Sigmoid colon (tissue), 7 donors: ENCODE data around the gene KRTAP3-3. TPM values are rescaled to one million over a fixed set of nuclear protein-coding genes. Genes with fewer than 3 reads are reported as not detected.

Source experiments
- DNase-seq: peaks from one replicate; pipeline ENCODE4 v3.0.0-alpha.2; 2019
- H3K27ac ChIP-seq, 4 donors: fragments of 200-600 bp; sonication (generic); one replicate each; pipeline ENCODE4 v1.5.1; 2016 to 2019; ENCODE audit warnings: mild to moderate bottlenecking in 1 of 4
- H3K27me3 ChIP-seq, 3 donors: fragments of 200-600 bp; sonication (generic); one replicate each; pipeline ENCODE4 v1.5.1; 2019; ENCODE audit warnings: mild to moderate bottlenecking in 1 of 3
- H3K36me3 ChIP-seq, 4 donors: fragments of 200-600 bp; sonication (generic); one replicate each; pipeline ENCODE4 v1.5.1; 2016 to 2019
- H3K4me1 ChIP-seq, 4 donors: fragments of 200-600 bp; sonication (generic); one replicate each; pipeline ENCODE4 v1.5.1; 2017 to 2019
- H3K4me3 ChIP-seq, 4 donors: fragments of 200-600 bp; sonication (generic); one replicate each; pipeline ENCODE4 v1.5.1; 2017 to 2019; ENCODE audit warnings: mild to moderate bottlenecking in 2 of 4, moderate library complexity in 1 of 4
- H3K9me3 ChIP-seq, 4 donors: fragments of 200-600 bp in 3 of 4; sonication (generic) in 3 of 4; one replicate each; pipeline versions ENCODE4 v1.5.1 to v1.6.1; 2013 to 2019
- EP300 ChIP-seq, 4 donors: sonication (generic); formaldehyde crosslinking; IDR thresholded peaks; one replicate each; pipeline ENCODE4 v1.6.1; 2017; ENCODE audit warnings: antibody characterized with exemption in 4 of 4
- POLR2A ChIP-seq, 2 donors: fragments of 450-650 bp; IDR thresholded peaks; one replicate each; pipeline ENCODE4 v1.6.1; 2016; ENCODE audit warnings: antibody characterized with exemption in 2 of 2, mild to moderate bottlenecking in 2 of 2, moderate library complexity in 2 of 2
- POLR2AphosphoS5 ChIP-seq, 4 donors: sonication (generic); formaldehyde crosslinking; IDR thresholded peaks; one replicate each; pipeline ENCODE4 v1.6.1; 2017; ENCODE audit warnings: antibody characterized with exemption in 4 of 4
- WGBS, 2 donors: extraction: QIAGEN DNeasy Blood & Tissue Kit; methylation state at CpG; one replicate each; pipeline ENCODE4 v1.1.7; 2013; 5-methylcytosine and 5-hydroxymethylcytosine counted together
- intact Hi-C: fragments of 100-400 bp; cut with DNase I; formaldehyde crosslinking; loops from one replicate; pipeline ENCODE4 v1.15.1; 2023
- polyA plus RNA-seq, 3 donors: library from polyadenylated mRNA; stranded (reverse); fragments of 200-250 nt; gene quantifications; one replicate each; pipeline ENCODE4 v1.2.3, GENCODE V29; 2013
- total RNA-seq, 4 donors: library from RNA; depleted of rRNA; stranded (reverse); fragments of >200 nt; gene quantifications; one replicate each; pipeline ENCODE4 v1.1.0, GENCODE V29; 2016
- TF ChIP-seq, protein P1 (sequence below), 4 experiments: fragments of 450-650 bp in 3 of 4; fragments of 200-600 bp in 1 of 4; IDR thresholded peaks; one replicate each; pipeline ENCODE4 v1.5.1; 2016 to 2019; ENCODE audit warnings: antibody characterized with exemption in 4 of 4, mild to moderate bottlenecking in 3 of 4, moderate library complexity in 2 of 4
- donor health status: healthy with polysubstance abuse.
- donor health status: Bipolar disorder and iron deficiency.
- donor health status: healthy.

The KRTAP3-3 gene
- total and polyA plus RNA-seq, 7 donors, result not detected

DNA sequence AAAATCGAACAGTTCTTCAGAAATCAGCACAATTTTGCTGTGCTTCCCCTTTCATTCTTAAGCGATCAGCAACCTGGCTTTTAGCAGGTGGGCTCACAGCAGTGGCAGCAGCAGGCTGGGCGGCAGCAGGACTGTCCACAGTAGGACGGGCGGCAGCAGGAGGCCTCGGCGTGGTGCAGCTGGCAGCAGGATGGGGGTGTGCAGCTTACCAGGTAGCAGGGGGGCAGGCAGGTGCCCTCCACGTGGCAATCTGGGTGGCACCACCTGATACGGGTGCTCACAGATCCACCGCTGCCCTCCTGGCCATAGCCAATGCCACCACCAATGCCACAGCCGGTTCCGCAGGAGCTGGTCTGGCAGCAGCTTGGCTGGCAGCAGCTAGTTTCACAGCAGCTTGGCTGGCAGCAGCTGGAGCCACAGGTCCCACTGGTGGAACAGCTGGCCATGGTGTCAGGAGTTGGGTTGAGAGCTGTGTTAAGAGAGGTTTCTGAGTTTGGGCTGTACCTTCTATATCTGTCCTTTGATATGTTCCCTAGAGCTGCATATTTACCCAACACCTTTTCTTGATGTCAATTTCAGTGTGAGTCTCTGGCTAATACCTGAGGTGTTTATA, 35.8 kb upstream of the KRTAP3-3 start, which contains the start of gene KRTAP1-4:
Gene KRTAP1-4, minus strand, starts transcription at position 563 of the 613 bp plus-strand sequence. Its CDS starts 117 bp downstream, at position 446.
- TF ChIP-seq EP300 (IDR thresholded peaks at IDR 0.05) (no peak), POLR2AphosphoS5 (IDR thresholded peaks at IDR 0.05) (no peak), POLR2A (IDR thresholded peaks at IDR 0.05) (no peak)
- TF ChIP-seq, protein P1, sequence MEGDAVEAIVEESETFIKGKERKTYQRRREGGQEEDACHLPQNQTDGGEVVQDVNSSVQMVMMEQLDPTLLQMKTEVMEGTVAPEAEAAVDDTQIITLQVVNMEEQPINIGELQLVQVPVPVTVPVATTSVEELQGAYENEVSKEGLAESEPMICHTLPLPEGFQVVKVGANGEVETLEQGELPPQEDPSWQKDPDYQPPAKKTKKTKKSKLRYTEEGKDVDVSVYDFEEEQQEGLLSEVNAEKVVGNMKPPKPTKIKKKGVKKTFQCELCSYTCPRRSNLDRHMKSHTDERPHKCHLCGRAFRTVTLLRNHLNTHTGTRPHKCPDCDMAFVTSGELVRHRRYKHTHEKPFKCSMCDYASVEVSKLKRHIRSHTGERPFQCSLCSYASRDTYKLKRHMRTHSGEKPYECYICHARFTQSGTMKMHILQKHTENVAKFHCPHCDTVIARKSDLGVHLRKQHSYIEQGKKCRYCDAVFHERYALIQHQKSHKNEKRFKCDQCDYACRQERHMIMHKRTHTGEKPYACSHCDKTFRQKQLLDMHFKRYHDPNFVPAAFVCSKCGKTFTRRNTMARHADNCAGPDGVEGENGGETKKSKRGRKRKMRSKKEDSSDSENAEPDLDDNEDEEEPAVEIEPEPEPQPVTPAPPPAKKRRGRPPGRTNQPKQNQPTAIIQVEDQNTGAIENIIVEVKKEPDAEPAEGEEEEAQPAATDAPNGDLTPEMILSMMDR (IDR thresholded peaks at IDR 0.05), result no peak
- Histone ChIP-seq H3K36me3 (no peaks in the 10 kb centered on the region), H3K27ac (no peak within 1 kb of the TSS), H3K4me1 (no peaks in the 10 kb centered on the region), H3K9me3 (no peaks in the 10 kb centered on the region), H3K4me3 (no peak within 1 kb of the TSS), H3K27me3 (peaks cover 0 to 6% (median 0%) of the 10 kb centered on the region in 3 donors)
- intact Hi-C loops, result no loop called here
- 85 to 91% methylated on average over 12 of the region's 12 CpGs for WGBS, 2 donors
- no peak for DNase-seq

DNA sequence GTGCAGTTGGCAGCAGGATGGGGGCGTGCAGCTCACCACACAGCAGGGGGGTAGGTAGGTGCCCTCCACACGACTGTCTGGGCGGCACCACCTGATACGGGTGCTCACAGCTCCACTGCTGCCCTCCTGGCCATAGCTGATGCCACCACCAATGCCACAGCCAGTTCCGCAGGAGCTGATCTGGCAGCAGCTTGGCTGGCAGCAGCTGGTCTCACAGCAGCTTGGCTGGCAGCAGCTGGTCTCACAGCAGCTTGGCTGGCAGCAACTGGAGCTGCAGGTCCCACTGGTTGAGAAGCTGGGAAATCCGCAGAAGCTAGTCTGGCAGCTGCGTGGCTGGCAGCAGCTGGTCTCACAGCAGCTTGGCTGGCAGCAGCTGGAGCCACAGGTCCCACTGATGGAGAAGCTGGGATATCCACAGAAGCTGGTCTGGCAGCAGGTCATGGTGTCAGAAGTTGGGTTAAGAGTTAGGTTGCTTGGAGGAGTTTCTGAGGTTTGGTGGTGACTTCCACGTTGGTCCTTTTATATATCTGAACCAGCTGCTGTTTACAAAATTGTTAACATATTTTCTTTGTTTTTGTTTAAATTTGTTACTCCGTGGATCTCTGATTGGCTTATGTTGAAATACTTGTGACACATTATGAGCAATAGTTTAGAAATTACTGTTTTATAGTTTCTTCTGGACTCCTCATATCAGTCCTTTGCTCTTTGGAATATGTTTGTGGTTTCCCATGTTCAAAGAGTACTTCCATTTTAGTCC, 32.9 kb upstream of the KRTAP3-3 start, which contains the start of gene KRTAP1-5:
Gene KRTAP1-5, minus strand, starts transcription at position 494 of the 757 bp plus-strand sequence. Its CDS starts 53 bp downstream, at position 441.
- intact Hi-C loops, result no loop called here
- WGBS, 2 donors, result 82 to 83% methylated on average over 9 of the region's 9 CpGs

DNA sequence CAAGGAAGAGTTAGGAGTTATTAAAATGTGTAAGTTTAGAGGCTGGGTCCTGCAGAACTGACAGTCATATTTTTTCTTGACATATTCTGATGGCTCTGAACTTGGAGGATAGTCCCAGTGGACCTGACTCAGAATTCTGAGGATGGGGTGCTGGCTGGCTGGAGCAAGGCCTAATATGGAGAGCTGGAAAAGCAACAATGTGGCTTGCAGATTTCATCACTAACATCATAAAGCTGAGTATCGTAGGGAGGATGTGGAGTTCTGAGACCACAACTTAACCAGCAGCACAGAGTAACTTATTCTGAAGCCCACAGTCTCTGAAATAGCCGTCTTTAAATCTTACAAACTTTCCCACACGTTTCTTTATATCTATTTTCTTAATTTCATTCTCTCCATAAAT, 30.7 kb upstream of the KRTAP3-3 start:
- H3K27ac ChIP-seq, result no peak overlapping the region
- TF ChIP-seq EP300 (IDR thresholded peaks at IDR 0.05), result no peak
- TF ChIP-seq POLR2A (IDR thresholded peaks at IDR 0.05), result no peak
- no peak for TF ChIP-seq POLR2AphosphoS5 (IDR thresholded peaks at IDR 0.05)
- TF ChIP-seq, protein P1 (IDR thresholded peaks at IDR 0.05), result no peak
- no peaks in the 10 kb centered on the region for H3K4me1 ChIP-seq
- H3K27me3 ChIP-seq, result peaks cover 0 to 3% (median 0%) of the 10 kb centered on the region in 3 donors
- DNase-seq, result no peak
- H3K36me3 ChIP-seq, result no peaks in the 10 kb centered on the region
- 84 to 93% methylated on average over 3 of the region's 3 CpGs for WGBS, 2 donors
- no peak overlapping the region for H3K4me3 ChIP-seq
- H3K9me3 ChIP-seq, result no peaks in the 10 kb centered on the region
- intact Hi-C loops, result no loop called here

More for the DNA sequence above, 32.9 kb upstream of the KRTAP3-3 start, which contains the start of gene KRTAP1-5:
- Histone ChIP-seq H3K27ac (no peak within 1 kb of the TSS), H3K27me3 (peaks cover 0 to 6% (median 0%) of the 10 kb centered on the region in 3 donors), H3K4me1 (no peaks in the 10 kb centered on the region), H3K4me3 (no peak within 1 kb of the TSS), H3K9me3 (no peaks in the 10 kb centered on the region), H3K36me3 (no peaks in the 10 kb centered on the region)
- DNase-seq, result no peak
- TF ChIP-seq POLR2A (IDR thresholded peaks at IDR 0.05) (no peak), EP300 (IDR thresholded peaks at IDR 0.05) (no peak), POLR2AphosphoS5 (IDR thresholded peaks at IDR 0.05) (no peak)
- TF ChIP-seq, protein P1 (IDR thresholded peaks at IDR 0.05), result no peak

DNA sequence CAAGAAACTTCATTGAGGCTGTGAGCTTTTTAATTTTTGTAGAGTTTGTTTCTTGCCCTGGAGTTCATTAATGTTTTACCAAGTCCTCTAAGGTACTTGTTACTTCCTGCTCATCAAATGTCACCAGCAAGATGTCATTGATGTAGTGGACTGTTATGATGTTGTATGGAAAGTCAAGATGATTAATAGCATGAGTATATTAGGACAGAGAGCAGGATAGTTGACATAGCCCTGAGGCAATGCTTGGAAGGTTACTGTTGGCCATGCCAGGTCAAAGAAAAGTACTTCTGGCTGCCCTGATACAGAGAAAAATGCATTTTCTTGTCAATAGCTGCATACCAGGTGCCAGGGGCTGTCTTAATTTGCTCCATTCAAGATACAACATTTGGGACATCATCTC, 26.4 kb upstream of the KRTAP3-3 start:
- Histone ChIP-seq H3K9me3 (no peaks in the 10 kb centered on the region), H3K4me1 (no peaks in the 10 kb centered on the region), H3K4me3 (no peak overlapping the region), H3K36me3 (no peaks in the 10 kb centered on the region), H3K27me3 (no peaks in the 10 kb centered on the region), H3K27ac (no peak overlapping the region)
- intact Hi-C loops, result no loop called here
- TF ChIP-seq POLR2A (IDR thresholded peaks at IDR 0.05) (no peak), POLR2AphosphoS5 (IDR thresholded peaks at IDR 0.05) (no peak), EP300 (IDR thresholded peaks at IDR 0.05) (no peak)
- TF ChIP-seq, protein P1 (IDR thresholded peaks at IDR 0.05), result no peak
- DNase-seq, result no peak
